Tibial nerve (tissue), 4 donors: Measurements from ENCODE around the gene VTI1A. TPM values are rescaled to one million over a fixed set of nuclear protein-coding genes. Genes with fewer than 3 reads are reported as not detected.

Experiments used
- DNase-seq, 2 donors: peaks; one replicate each; pipeline ENCODE4 v3.0.0-alpha.2; 2019; ENCODE audit warnings: low spot score in 2 of 2
- H3K27ac ChIP-seq, 4 donors: fragments of 200-600 bp; sonication (generic) in 3 of 4; one replicate each; pipeline ENCODE4 v1.5.1; 2017 to 2019; ENCODE audit warnings: mild to moderate bottlenecking in 1 of 4
- H3K27me3 ChIP-seq, 2 donors: fragments of 200-600 bp; sonication (generic) in 1 of 2; one replicate each; pipeline versions ENCODE4 v1.5.1 to v1.6.0; 2017 to 2019
- H3K36me3 ChIP-seq, 3 donors: fragments of 200-600 bp; sonication (generic); one replicate each; pipeline ENCODE4 v1.5.1; 2018 to 2019
- H3K4me1 ChIP-seq, 4 donors: fragments of 200-600 bp; sonication (generic) in 3 of 4; one replicate each; pipeline ENCODE4 v1.5.1; 2017 to 2019
- H3K4me3 ChIP-seq, 4 donors: fragments of 200-600 bp; sonication (generic) in 3 of 4; one replicate each; pipeline ENCODE4 v1.5.1; 2017 to 2019; ENCODE audit warnings: mild to moderate bottlenecking in 1 of 4, moderate library complexity in 1 of 4
- H3K9me3 ChIP-seq, 4 donors: fragments of 200-600 bp; sonication (generic) in 3 of 4; one replicate each; pipeline ENCODE4 v1.5.1; 2017 to 2019
- CTCF ChIP-seq, 5 experiments: fragments of 200-600 bp in 3 of 5; fragments of 450-650 bp in 2 of 5; sonication (generic) in 3 of 5; IDR thresholded peaks; one replicate each; pipeline ENCODE4 v1.5.1; 2016 to 2019; ENCODE audit warnings: antibody characterized with exemption in 5 of 5, mild to moderate bottlenecking in 3 of 5, moderate library complexity in 2 of 5
- EP300 ChIP-seq, 2 donors: sonication (generic); formaldehyde crosslinking; IDR thresholded peaks; one replicate each; pipeline ENCODE4 v1.6.1; 2017; ENCODE audit warnings: antibody characterized with exemption in 2 of 2, mild to moderate bottlenecking in 1 of 2
- POLR2A ChIP-seq, 2 donors: fragments of 450-650 bp; IDR thresholded peaks; one replicate each; pipeline ENCODE4 v1.6.1; 2017; ENCODE audit warnings: antibody characterized with exemption in 2 of 2, mild to moderate bottlenecking in 2 of 2, moderate library complexity in 2 of 2
- whole genome bisulfite sequencing, 2 donors: methylation state at CpG; one replicate each; pipeline ENCODE4 v1.1.5; 2018; 5-methylcytosine and 5-hydroxymethylcytosine counted together
- total RNA-seq, 4 donors: library from RNA; depleted of rRNA; stranded (reverse); fragments of >200 nt; gene quantifications; one replicate each; pipeline ENCODE4 v1.1.0, GENCODE V29; 2016

VTI1A gene
- total RNA-seq, 4 donors from 2014 or later, result 96.5 to 253 (median 127) TPM

- DNase-seq, result no peak
- Histone ChIP-seq H3K27ac (no peak overlapping the region), H3K27me3 (no peaks in the 10 kb centered on the region), H3K4me1 (no peaks in the 10 kb centered on the region), H3K36me3 (no peaks in the 10 kb centered on the region), H3K9me3 (no peaks in the 10 kb centered on the region), H3K4me3 (no peak overlapping the region)
- TF ChIP-seq CTCF (IDR thresholded peaks at IDR 0.05), result no peak
- no peak for TF ChIP-seq EP300 (IDR thresholded peaks at IDR 0.05)
- no peak for TF ChIP-seq POLR2A (IDR thresholded peaks at IDR 0.05)
- WGBS, 2 donors, result 78 to 85% methylated on average over 4 of the region's 4 CpGs
These were observed 240.6 kb downstream of the VTI1A start for GRCh38 chr10:112687647-112688046.

DNA sequence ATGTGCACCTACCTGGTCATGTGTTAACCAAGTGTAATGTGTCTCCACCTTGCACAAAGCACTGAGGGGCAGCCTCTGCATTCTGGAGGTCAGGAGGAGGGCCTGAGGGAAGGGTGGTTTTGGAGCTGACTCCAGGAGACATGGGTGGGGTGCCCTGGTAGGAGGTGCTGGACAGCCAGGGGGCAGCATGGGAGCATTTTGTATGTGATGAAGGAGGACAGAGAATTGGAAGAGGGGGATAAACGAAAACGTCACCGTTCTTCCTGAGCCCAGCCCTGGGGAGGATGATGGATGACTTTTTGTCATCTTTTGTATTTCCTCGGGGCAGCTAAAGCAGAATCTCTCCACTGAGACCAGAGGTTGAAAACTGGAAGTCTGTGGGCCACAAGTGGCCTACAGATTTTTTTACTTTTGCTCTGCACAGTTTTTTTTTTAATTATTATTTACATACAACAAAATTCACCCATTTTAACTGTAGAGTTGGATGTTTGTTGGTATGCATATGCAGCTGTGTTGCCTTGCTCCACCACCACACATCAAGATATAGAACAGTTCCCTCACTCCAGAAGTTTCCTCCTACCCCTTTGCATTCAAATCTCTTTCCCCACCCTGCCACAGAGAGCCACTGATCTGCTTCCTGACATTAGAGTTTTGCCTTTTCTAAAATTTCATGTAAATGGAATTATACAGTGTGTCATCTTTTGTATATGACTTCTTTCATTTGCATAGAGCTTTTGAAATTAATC is 242.5 kb downstream of the VTI1A start:
- Histone ChIP-seq H3K4me1 (no peaks in the 10 kb centered on the region), H3K36me3 (no peaks in the 10 kb centered on the region), H3K4me3 (no peak overlapping the region), H3K27me3 (no peaks in the 10 kb centered on the region), H3K27ac (no peak overlapping the region), H3K9me3 (no peaks in the 10 kb centered on the region)
- TF ChIP-seq CTCF (IDR thresholded peaks at IDR 0.05), result peak in 2 of 5 experiments; percentile 34 to 36
- no peak for TF ChIP-seq POLR2A (IDR thresholded peaks at IDR 0.05)
- WGBS, 2 donors, result 27 to 37% methylated on average over 4 of the region's 4 CpGs
- peak in 1 of 2 donors; percentile 12 for DNase-seq

GRCh38 chr10:112695539-112695938 is 248.5 kb downstream of the VTI1A start:
- no peak overlapping the region for H3K4me3 ChIP-seq
- no peaks in the 10 kb centered on the region for H3K27me3 ChIP-seq
- H3K9me3 ChIP-seq, result no peaks in the 10 kb centered on the region
- peaks cover 0 to 10% (median 0%) of the 10 kb centered on the region in 4 donors for H3K4me1 ChIP-seq
- TF ChIP-seq CTCF (IDR thresholded peaks at IDR 0.05) (no peak), EP300 (IDR thresholded peaks at IDR 0.05) (no peak), POLR2A (IDR thresholded peaks at IDR 0.05) (no peak)
- WGBS, 2 donors, result 94 to 97% methylated on average over 7 of the region's 7 CpGs
- H3K27ac ChIP-seq, result no peak overlapping the region
- H3K36me3 ChIP-seq, result no peaks in the 10 kb centered on the region
- DNase-seq, result no peak

GRCh38 chr10:112696592-112696991 is 249.6 kb downstream of the VTI1A start:
- H3K9me3 ChIP-seq, result no peaks in the 10 kb centered on the region
- no peak overlapping the region for H3K27ac ChIP-seq
- 37 to 40% methylated on average over 2 of the region's 2 CpGs for WGBS, 2 donors
- no peaks in the 10 kb centered on the region for H3K27me3 ChIP-seq
- TF ChIP-seq CTCF (IDR thresholded peaks at IDR 0.05), result no peak
- no peak for TF ChIP-seq POLR2A (IDR thresholded peaks at IDR 0.05)
- no peak for TF ChIP-seq EP300 (IDR thresholded peaks at IDR 0.05)
- no peaks in the 10 kb centered on the region for H3K36me3 ChIP-seq
- H3K4me3 ChIP-seq, result no peak overlapping the region
- H3K4me1 ChIP-seq, result peaks cover 0 to 13% (median 0%) of the 10 kb centered on the region in 4 donors
- DNase-seq, result no peak

GRCh38 chr10:112698133-112698817 is 251.3 kb downstream of the VTI1A start:
- H3K27ac ChIP-seq, result no peak overlapping the region
- no peaks in the 10 kb centered on the region for H3K36me3 ChIP-seq
- 74 to 78% methylated on average over 7 of the region's 7 CpGs for WGBS, 2 donors
- no peak for DNase-seq
- H3K4me3 ChIP-seq, result no peak overlapping the region
- H3K4me1 ChIP-seq, result peaks cover 0 to 13% (median 0%) of the 10 kb centered on the region in 4 donors
- TF ChIP-seq EP300 (IDR thresholded peaks at IDR 0.05) (no peak), POLR2A (IDR thresholded peaks at IDR 0.05) (no peak), CTCF (IDR thresholded peaks at IDR 0.05) (no peak)
- no peaks in the 10 kb centered on the region for H3K27me3 ChIP-seq
- no peaks in the 10 kb centered on the region for H3K9me3 ChIP-seq
